GM12878 (cell line): ENCODE measurements around the gene FGF12.
"Not testable (repeated sequence)": the region's sequence is repeated elsewhere in the genome, so short reads cannot be mapped to it uniquely, and the experiment has no call there.

Experiments used
- CTCF ChIP-seq, 3 experiments: IDR thresholded peaks in 2 of 3; conservative IDR thresholded peaks in 1 of 3; 2 replicates each; pipeline ENCODE4 v1.5.1; 2011; ENCODE audit warnings: low read depth in 3 of 3, low read length in 3 of 3, mild to moderate bottlenecking in 3 of 3, control low read depth in 2 of 3, moderate library complexity in 2 of 3, inconsistent platforms in 1 of 3, mixed read lengths in 1 of 3; ENCODE audit not compliant: control insufficient read depth in 2 of 3, insufficient read depth in 1 of 3; ENCODE audit errors: extremely low read depth in 1 of 3
- MTA2 ChIP-seq: fragments of 450-650 bp; IDR thresholded peaks from 2 replicates; pipeline ENCODE4 v1.6.1; 2016; ENCODE audit warnings: low read depth, mild to moderate bottlenecking, moderate library complexity
- SUZ12 ChIP-seq: fragments of 200-600 bp; sonication (generic); IDR thresholded peaks from one replicate; pipeline ENCODE4 v1.6.1; 2018; ENCODE audit warnings: antibody characterized with exemption, mild to moderate bottlenecking; ENCODE audit not compliant: unreplicated experiment
- TCF12 ChIP-seq: IDR thresholded peaks from 2 replicates; pipeline ENCODE4 v1.6.1; 2011; ENCODE audit warnings: low read depth, mild to moderate bottlenecking, low read length
- TF ChIP-seq, protein P1 (sequence below): IDR thresholded peaks from 2 replicates; pipeline ENCODE4 v1.6.1; 2011; ENCODE audit warnings: low read depth, low read length, improper control_type of control experiment, borderline replicate concordance

DNA sequence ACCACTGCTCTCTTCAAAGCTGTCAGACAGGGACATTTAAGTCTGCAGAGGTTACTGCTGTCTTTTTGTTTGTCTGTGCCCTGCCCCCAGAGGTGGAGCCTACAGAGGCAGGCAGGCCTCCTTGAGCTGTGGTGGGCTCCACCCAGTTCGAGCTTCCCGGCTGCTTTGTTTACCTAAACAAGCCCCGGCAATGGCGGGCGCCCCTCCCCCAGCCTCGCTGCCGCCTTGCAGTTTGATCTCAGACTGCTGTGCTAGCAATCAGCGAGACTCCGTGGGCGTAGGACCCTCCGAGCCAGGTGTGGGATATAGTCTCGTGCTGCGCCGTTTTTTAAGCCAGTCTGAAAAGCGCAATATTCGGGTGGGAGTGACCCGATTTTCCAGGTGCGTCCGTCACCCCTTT, 17.3 kb upstream of the FGF12 start:
- not testable (repeated sequence) for TF ChIP-seq SUZ12; MTA2; CTCF (IDR thresholded peaks at IDR 0.05 in 2 of 3, conservative IDR thresholded peaks at IDR 0.05 in 1 of 3; ENCODE audit: control insufficient read depth in 2 of 3, extremely low read depth in 1 of 3, insufficient read depth in 1 of 3, low read depth in 3 of 3, low read length in 3 of 3); TCF12
- TF ChIP-seq, protein P1, sequence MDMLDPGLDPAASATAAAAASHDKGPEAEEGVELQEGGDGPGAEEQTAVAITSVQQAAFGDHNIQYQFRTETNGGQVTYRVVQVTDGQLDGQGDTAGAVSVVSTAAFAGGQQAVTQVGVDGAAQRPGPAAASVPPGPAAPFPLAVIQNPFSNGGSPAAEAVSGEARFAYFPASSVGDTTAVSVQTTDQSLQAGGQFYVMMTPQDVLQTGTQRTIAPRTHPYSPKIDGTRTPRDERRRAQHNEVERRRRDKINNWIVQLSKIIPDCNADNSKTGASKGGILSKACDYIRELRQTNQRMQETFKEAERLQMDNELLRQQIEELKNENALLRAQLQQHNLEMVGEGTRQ = not testable (repeated sequence)
